ENCODE data around the gene THSD4.

THSD4 gene

GRCh38 chr15:71097890-71098289 is 17.4 kb upstream of the THSD4 start:
- H3K36me3 ChIP-seq (ENCODE audit: insufficient read depth, low read length): no peaks in the 10 kb centered on the region
- H3K4me3 ChIP-seq (ENCODE audit: low read depth, low read length): no peak overlapping the region
- peaks cover 20% of the 10 kb centered on the region for H3K4me1 ChIP-seq (ENCODE audit: control insufficient read depth, insufficient read depth, low read length, unreplicated experiment)
- no peak overlapping the region for H3K27ac ChIP-seq (ENCODE audit: low read depth, low read length)
- no peak overlapping the region for H2AFZ ChIP-seq (ENCODE audit: low read length, unreplicated experiment)
- H3K27me3 ChIP-seq (ENCODE audit: insufficient read depth, low read length): no peaks in the 10 kb centered on the region
- H3K79me2 ChIP-seq (ENCODE audit: control insufficient read depth, insufficient read depth, low read length, unreplicated experiment): no peaks in the 10 kb centered on the region

GRCh38 chr15:71098920-71099319 is 16.4 kb upstream of the THSD4 start:
- Histone ChIP-seq H3K27me3 (ENCODE audit: insufficient read depth, low read length) (no peaks in the 10 kb centered on the region), H3K27ac (ENCODE audit: low read depth, low read length) (no peak overlapping the region), H3K4me1 (ENCODE audit: control insufficient read depth, insufficient read depth, low read length, unreplicated experiment) (peaks cover 15% of the 10 kb centered on the region), H3K36me3 (ENCODE audit: insufficient read depth, low read length) (no peaks in the 10 kb centered on the region), H3K79me2 (ENCODE audit: control insufficient read depth, insufficient read depth, low read length, unreplicated experiment) (no peaks in the 10 kb centered on the region), H2AFZ (ENCODE audit: low read length, unreplicated experiment) (no peak overlapping the region), H3K4me3 (ENCODE audit: low read depth, low read length) (no peak overlapping the region)

GRCh38 chr15:71103102-71103676 is 12.1 kb upstream of the THSD4 start:
- Histone ChIP-seq H3K27me3 (ENCODE audit: insufficient read depth, low read length) (no peaks in the 10 kb centered on the region), H2AFZ (ENCODE audit: low read length, unreplicated experiment) (peak overlapping the region; percentile 70), H3K4me3 (ENCODE audit: low read depth, low read length) (no peak overlapping the region), H3K79me2 (ENCODE audit: control insufficient read depth, insufficient read depth, low read length, unreplicated experiment) (no peaks in the 10 kb centered on the region), H3K36me3 (ENCODE audit: insufficient read depth, low read length) (no peaks in the 10 kb centered on the region), H3K4me1 (ENCODE audit: control insufficient read depth, insufficient read depth, low read length, unreplicated experiment) (peaks cover 5% of the 10 kb centered on the region), H3K27ac (ENCODE audit: low read depth, low read length) (no peak overlapping the region)

- H3K36me3 ChIP-seq (ENCODE audit: insufficient read depth, low read length): no peaks in the 10 kb centered on the region
- H2AFZ ChIP-seq (ENCODE audit: low read length, unreplicated experiment): no peak overlapping the region
- no peak overlapping the region for H3K4me3 ChIP-seq (ENCODE audit: low read depth, low read length)
- no peaks in the 10 kb centered on the region for H3K27me3 ChIP-seq (ENCODE audit: insufficient read depth, low read length)
- H3K27ac ChIP-seq (ENCODE audit: low read depth, low read length): no peak overlapping the region
- H3K79me2 ChIP-seq (ENCODE audit: control insufficient read depth, insufficient read depth, low read length, unreplicated experiment): no peaks in the 10 kb centered on the region
- peaks cover 5% of the 10 kb centered on the region for H3K4me1 ChIP-seq (ENCODE audit: control insufficient read depth, insufficient read depth, low read length, unreplicated experiment)
Measured at GRCh38 chr15:71104636-71105035, 10.6 kb upstream of the THSD4 start.

- no peak overlapping the region for H3K4me3 ChIP-seq (ENCODE audit: low read depth, low read length)
- no peaks in the 10 kb centered on the region for H3K36me3 ChIP-seq (ENCODE audit: insufficient read depth, low read length)
- H2AFZ ChIP-seq (ENCODE audit: low read length, unreplicated experiment): no peak overlapping the region
- no peaks in the 10 kb centered on the region for H3K79me2 ChIP-seq (ENCODE audit: control insufficient read depth, insufficient read depth, low read length, unreplicated experiment)
- H3K27ac ChIP-seq (ENCODE audit: low read depth, low read length): no peak overlapping the region
- H3K4me1 ChIP-seq (ENCODE audit: control insufficient read depth, insufficient read depth, low read length, unreplicated experiment): peaks cover 5% of the 10 kb centered on the region
- H3K27me3 ChIP-seq (ENCODE audit: insufficient read depth, low read length): no peaks in the 10 kb centered on the region
Measured at GRCh38 chr15:71105444-71105843, 9.8 kb upstream of the THSD4 start.

- Histone ChIP-seq H3K27ac (ENCODE audit: low read depth, low read length) (no peak overlapping the region), H2AFZ (ENCODE audit: low read length, unreplicated experiment) (no peak overlapping the region), H3K4me1 (ENCODE audit: control insufficient read depth, insufficient read depth, low read length, unreplicated experiment) (peaks cover 14% of the 10 kb centered on the region), H3K4me3 (ENCODE audit: low read depth, low read length) (no peak overlapping the region), H3K79me2 (ENCODE audit: control insufficient read depth, insufficient read depth, low read length, unreplicated experiment) (no peaks in the 10 kb centered on the region), H3K36me3 (ENCODE audit: insufficient read depth, low read length) (no peaks in the 10 kb centered on the region), H3K27me3 (ENCODE audit: insufficient read depth, low read length) (no peaks in the 10 kb centered on the region)
Measured at GRCh38 chr15:71106802-71107500, 8.3 kb upstream of the THSD4 start.

DNA sequence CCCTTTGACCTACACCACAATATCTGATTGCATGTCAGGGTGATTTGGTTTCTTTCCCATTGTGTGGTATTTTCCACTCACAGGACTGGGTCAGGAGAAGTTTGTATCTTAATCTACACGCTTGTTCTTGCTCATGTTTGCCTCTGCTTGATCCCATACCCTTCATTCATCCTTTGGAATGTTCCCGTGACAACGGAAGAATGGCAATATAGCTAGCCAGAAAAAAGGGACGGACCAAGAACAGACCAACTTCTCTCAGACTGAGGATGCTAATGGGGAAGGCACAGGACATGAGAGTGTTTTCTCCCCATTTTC is 7.8 kb upstream of the THSD4 start:
- H3K4me1 ChIP-seq (ENCODE audit: control insufficient read depth, insufficient read depth, low read length, unreplicated experiment): peaks cover 14% of the 10 kb centered on the region
- H3K27ac ChIP-seq (ENCODE audit: low read depth, low read length): no peak overlapping the region
- H3K27me3 ChIP-seq (ENCODE audit: insufficient read depth, low read length): no peaks in the 10 kb centered on the region
- H2AFZ ChIP-seq (ENCODE audit: low read length, unreplicated experiment): no peak overlapping the region
- H3K79me2 ChIP-seq (ENCODE audit: control insufficient read depth, insufficient read depth, low read length, unreplicated experiment): no peaks in the 10 kb centered on the region
- H3K4me3 ChIP-seq (ENCODE audit: low read depth, low read length): no peak overlapping the region
- H3K36me3 ChIP-seq (ENCODE audit: insufficient read depth, low read length): no peaks in the 10 kb centered on the region

GRCh38 chr15:71109130-71109529 is 6.1 kb upstream of the THSD4 start:
- Histone ChIP-seq H3K4me3 (ENCODE audit: low read depth, low read length) (no peak overlapping the region), H3K4me1 (ENCODE audit: control insufficient read depth, insufficient read depth, low read length, unreplicated experiment) (peaks cover 10% of the 10 kb centered on the region), H3K36me3 (ENCODE audit: insufficient read depth, low read length) (no peaks in the 10 kb centered on the region), H3K27me3 (ENCODE audit: insufficient read depth, low read length) (no peaks in the 10 kb centered on the region), H2AFZ (ENCODE audit: low read length, unreplicated experiment) (no peak overlapping the region), H3K27ac (ENCODE audit: low read depth, low read length) (no peak overlapping the region), H3K79me2 (ENCODE audit: control insufficient read depth, insufficient read depth, low read length, unreplicated experiment) (no peaks in the 10 kb centered on the region)

DNA sequence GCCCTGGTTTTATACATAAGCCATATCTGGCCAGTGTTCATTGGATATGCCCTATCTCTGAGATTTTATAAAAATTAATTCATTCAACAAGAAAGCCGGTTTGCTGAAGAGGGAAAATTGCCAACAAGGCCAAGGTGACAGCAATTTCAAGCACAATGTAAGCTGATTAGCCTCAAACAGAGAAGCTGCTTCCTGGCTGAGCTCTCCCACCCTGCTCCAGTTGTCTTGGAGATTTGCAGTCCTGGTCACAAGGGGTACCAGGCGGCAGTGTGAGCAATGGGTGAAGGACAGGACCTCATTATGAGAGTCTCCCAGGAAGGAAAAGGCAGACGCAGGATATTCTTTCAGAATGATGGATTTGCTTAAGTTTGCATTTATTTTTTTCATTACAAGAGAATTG is 5.4 kb upstream of the THSD4 start:
- no peaks in the 10 kb centered on the region for H3K27me3 ChIP-seq (ENCODE audit: insufficient read depth, low read length)
- H3K4me1 ChIP-seq (ENCODE audit: control insufficient read depth, insufficient read depth, low read length, unreplicated experiment): peaks cover 10% of the 10 kb centered on the region
- H3K36me3 ChIP-seq (ENCODE audit: insufficient read depth, low read length): no peaks in the 10 kb centered on the region
- no peak overlapping the region for H3K4me3 ChIP-seq (ENCODE audit: low read depth, low read length)
- H2AFZ ChIP-seq (ENCODE audit: low read length, unreplicated experiment): no peak overlapping the region
- H3K27ac ChIP-seq (ENCODE audit: low read depth, low read length): no peak overlapping the region
- H3K79me2 ChIP-seq (ENCODE audit: control insufficient read depth, insufficient read depth, low read length, unreplicated experiment): no peaks in the 10 kb centered on the region

DNA sequence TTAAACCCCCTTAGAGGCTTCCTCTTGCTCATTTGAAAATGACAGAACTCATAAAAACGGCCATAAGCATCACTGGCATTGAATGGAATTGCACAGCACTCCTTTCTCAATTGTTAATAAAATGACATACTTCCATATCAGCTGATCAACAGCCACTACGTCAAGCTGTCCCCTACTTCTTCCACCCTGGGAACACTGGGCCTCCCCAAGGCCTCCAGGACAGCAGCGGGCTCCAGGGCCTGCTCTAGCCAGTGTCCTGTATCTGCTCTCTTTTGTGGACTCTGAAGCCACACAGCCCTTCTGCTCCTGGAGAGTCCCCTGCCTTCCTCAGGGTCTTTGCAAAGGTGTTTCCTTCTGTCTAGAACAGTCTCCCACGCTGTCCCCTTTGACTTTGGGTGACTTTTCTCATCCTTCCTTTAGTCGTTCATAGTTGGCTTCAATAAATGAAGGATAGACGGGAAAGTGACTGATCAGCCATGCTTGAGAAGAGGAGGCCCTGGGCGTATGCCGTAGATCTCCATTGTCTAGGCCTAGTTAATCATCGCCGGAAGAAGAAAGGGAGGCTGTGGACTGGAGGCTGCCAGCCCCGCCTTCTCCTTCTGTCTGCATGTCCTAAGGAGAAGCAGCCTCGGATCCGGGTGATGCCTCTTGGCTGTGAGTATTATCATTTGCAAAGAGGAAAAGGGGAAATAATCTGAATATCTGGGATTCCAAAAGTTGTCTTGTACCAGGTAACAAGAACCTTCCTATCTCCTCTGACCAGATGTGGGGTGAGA is 4.7 kb upstream of the THSD4 start:
- H3K27ac ChIP-seq (ENCODE audit: low read depth, low read length): no peak overlapping the region
- H3K79me2 ChIP-seq (ENCODE audit: control insufficient read depth, insufficient read depth, low read length, unreplicated experiment): no peaks in the 10 kb centered on the region
- no peak overlapping the region for H3K4me3 ChIP-seq (ENCODE audit: low read depth, low read length)
- no peaks in the 10 kb centered on the region for H3K36me3 ChIP-seq (ENCODE audit: insufficient read depth, low read length)
- H3K27me3 ChIP-seq (ENCODE audit: insufficient read depth, low read length): no peaks in the 10 kb centered on the region
- H3K4me1 ChIP-seq (ENCODE audit: control insufficient read depth, insufficient read depth, low read length, unreplicated experiment): peaks cover 10% of the 10 kb centered on the region
- H2AFZ ChIP-seq (ENCODE audit: low read length, unreplicated experiment): peak overlapping the region; percentile 69

GRCh38 chr15:71111181-71111565 is 4.1 kb upstream of the THSD4 start:
- H3K79me2 ChIP-seq (ENCODE audit: control insufficient read depth, insufficient read depth, low read length, unreplicated experiment): peaks cover 3% of the 10 kb centered on the region
- no peak overlapping the region for H3K27ac ChIP-seq (ENCODE audit: low read depth, low read length)
- H3K27me3 ChIP-seq (ENCODE audit: insufficient read depth, low read length): no peaks in the 10 kb centered on the region
- no peak overlapping the region for H3K4me3 ChIP-seq (ENCODE audit: low read depth, low read length)
- H2AFZ ChIP-seq (ENCODE audit: low read length, unreplicated experiment): peak overlapping the region; percentile 69
- H3K36me3 ChIP-seq (ENCODE audit: insufficient read depth, low read length): no peaks in the 10 kb centered on the region
- peaks cover 10% of the 10 kb centered on the region for H3K4me1 ChIP-seq (ENCODE audit: control insufficient read depth, insufficient read depth, low read length, unreplicated experiment)

Measured in ACC112 (cell line).